GM23338 (cell line): Measurements from ENCODE around the gene POLE. TPM values are rescaled to one million over a fixed set of nuclear protein-coding genes. Genes with fewer than 3 reads are reported as not detected.

ENCODE experiments used
- ATAC-seq: fragments of 200-7000 bp; cut with Tn5 transposase; 3 replicates; pipeline ENCODE4 v1.9.1; 2020
- DNase-seq: peaks from one replicate; pipeline ENCODE4 v3.0.0-alpha.2; 2015; ENCODE audit warnings: low spot score
- H2AFZ ChIP-seq: fragments of 200-600 bp; sonication (generic); 2 replicates; pipeline ENCODE4 v1.8.0; 2016; ENCODE audit warnings: antibody characterized with exemption, mild to moderate bottlenecking, moderate library complexity
- H3F3A ChIP-seq: fragments of 200-600 bp; sonication (generic); replicated peaks from 2 replicates; pipeline ENCODE4 v1.8.0; 2017; ENCODE audit warnings: antibody characterized with exemption, mixed run types, low read depth
- H3K27ac ChIP-seq: fragments of 200-600 bp; sonication (generic); 2 replicates; pipeline ENCODE4 v1.6.1; 2016; ENCODE audit warnings: low read depth
- H3K27me3 ChIP-seq: fragments of 200-600 bp; sonication (generic); 2 replicates; pipeline ENCODE4 v1.8.0; 2016; ENCODE audit warnings: mild to moderate bottlenecking, mixed run types, moderate library complexity; ENCODE audit not compliant: insufficient read depth
- H3K36me3 ChIP-seq: fragments of 200-600 bp; sonication (generic); 2 replicates; pipeline ENCODE4 v1.8.0; 2016; ENCODE audit warnings: mild to moderate bottlenecking; ENCODE audit not compliant: insufficient read depth
- H3K4me1 ChIP-seq: fragments of 200-600 bp; sonication (generic); 2 replicates; pipeline ENCODE4 v1.8.0; 2016; ENCODE audit warnings: mild to moderate bottlenecking, moderate library complexity; ENCODE audit not compliant: insufficient read depth
- H3K4me2 ChIP-seq: fragments of 200-600 bp; sonication (generic); 2 replicates; pipeline ENCODE4 v1.7.1; 2017; ENCODE audit warnings: mixed run types
- H3K4me3 ChIP-seq: fragments of 200-600 bp; sonication (generic); 2 replicates; pipeline ENCODE4 v1.6.1; 2016; ENCODE audit warnings: mixed run types
- H3K79me2 ChIP-seq: fragments of 200-600 bp; sonication (generic); replicated peaks from 2 replicates; pipeline ENCODE4 v1.8.0; 2017; ENCODE audit warnings: mild to moderate bottlenecking; ENCODE audit not compliant: insufficient read depth
- H3K9me2 ChIP-seq: fragments of 200-600 bp; sonication (generic); 2 replicates; pipeline ENCODE4 v1.8.0; 2017; ENCODE audit not compliant: insufficient read depth
- H4K20me1 ChIP-seq: fragments of 200-600 bp; sonication (generic); replicated peaks from 2 replicates; pipeline ENCODE4 v1.8.0; 2017; ENCODE audit warnings: mild to moderate bottlenecking; ENCODE audit not compliant: insufficient read depth
- H3K27ac Mint-ChIP-seq: 2 replicates; pipeline ENCODE4 v1.8.0; 2020; ENCODE audit warnings: inconsistent platforms, mild to moderate bottlenecking, moderate library complexity, mixed read lengths
- H3K27me3 Mint-ChIP-seq: 3 replicates; pipeline ENCODE4 v1.8.0; 2022; ENCODE audit warnings: low read depth, mild to moderate bottlenecking, moderate library complexity, mixed read lengths, inconsistent platforms; ENCODE audit not compliant: insufficient read depth, poor library complexity
- H3K36me3 Mint-ChIP-seq: 3 replicates; pipeline ENCODE4 v1.8.0; 2021; ENCODE audit warnings: low read depth, mild to moderate bottlenecking, inconsistent platforms, moderate library complexity, mixed read lengths
- H3K4me1 Mint-ChIP-seq: 3 replicates; pipeline ENCODE4 v1.8.0; 2020; ENCODE audit warnings: mild to moderate bottlenecking, inconsistent platforms, mixed read lengths
- H3K4me3 Mint-ChIP-seq: 3 replicates; pipeline ENCODE4 v1.8.0; 2021; ENCODE audit warnings: moderate library complexity, mild to moderate bottlenecking, inconsistent platforms, mixed read lengths
- H3K9me3 Mint-ChIP-seq: 3 replicates; pipeline ENCODE4 v1.8.0; 2020; ENCODE audit warnings: moderate library complexity, mild to moderate bottlenecking, inconsistent platforms, mixed read lengths
- CREB1 ChIP-seq: fragments of 250-450 bp; sonication (Bioruptor Pico); IDR thresholded peaks from 2 replicates; pipeline ENCODE4 v1.5.0; 2020; ENCODE audit warnings: low read depth, mild to moderate bottlenecking, moderate library complexity
- EZH2 ChIP-seq: fragments of 200-600 bp; sonication (generic); IDR thresholded peaks from one replicate; pipeline ENCODE4 v1.8.0; 2017; ENCODE audit warnings: antibody characterized with exemption, mild to moderate bottlenecking, low read depth; ENCODE audit not compliant: unreplicated experiment
- EZH2phosphoT487 ChIP-seq: fragments of 200-600 bp; sonication (generic); IDR thresholded peaks from one replicate; pipeline ENCODE4 v1.8.1; 2018; ENCODE audit warnings: antibody characterized with exemption; ENCODE audit not compliant: unreplicated experiment
- JUNB ChIP-seq: IDR thresholded peaks from one replicate; pipeline ENCODE4 v1.6.1; 2016; ENCODE audit warnings: antibody characterized with exemption; ENCODE audit not compliant: unreplicated experiment
- NANOG ChIP-seq: IDR thresholded peaks from 2 replicates; pipeline ENCODE4 v1.6.1; 2016; ENCODE audit warnings: antibody characterized with exemption, borderline replicate concordance
- ZNF114 ChIP-seq: fragments of 250-450 bp; sonication (Bioruptor Pico); IDR thresholded peaks from 2 replicates; pipeline ENCODE4 v1.5.0; 2020; ENCODE audit warnings: mild to moderate bottlenecking, moderate library complexity
- microRNA-seq: library from miRNA; unstranded; fragments of <30 nt; microRNA quantifications from one replicate; pipeline ENCODE4, GENCODE V29; 2017
- polyA plus RNA-seq: library from polyadenylated mRNA; unstranded; fragments of >200 nt; fragmentation: Nextera tagmentation; extraction: Ambion mirVana; gene quantifications from 2 replicates; pipeline ENCODE4 v1.2.1, GENCODE V29; 2016
- small RNA-seq: library from RNA; depleted of rRNA; stranded (forward); fragments of <200 nt; gene quantifications from one replicate; pipeline ENCODE3, GENCODE V24; 2014; ENCODE audit warnings: low replicate concordance
- total RNA-seq: library from RNA; depleted of rRNA; stranded (reverse); fragments of >200 nt; shearing (Covaris generic); gene quantifications from 2 replicates; pipeline ENCODE4 v1.2.3, GENCODE V29; 2014; rRNA removed
- TF ChIP-seq, protein P1 (sequence below): fragments of 250-450 bp; sonication (Bioruptor Pico); IDR thresholded peaks from 2 replicates; pipeline ENCODE4 v1.5.0; 2020; ENCODE audit warnings: mild to moderate bottlenecking, moderate library complexity
- TF ChIP-seq, protein P2 (sequence below): IDR thresholded peaks from one replicate; pipeline ENCODE4 v1.6.1; 2018; ENCODE audit warnings: antibody characterized with exemption; ENCODE audit not compliant: unreplicated experiment

POLE gene
- total and polyA plus RNA-seq, 2 experiments from 2014 or later = 33.6 to 125 TPM

DNA sequence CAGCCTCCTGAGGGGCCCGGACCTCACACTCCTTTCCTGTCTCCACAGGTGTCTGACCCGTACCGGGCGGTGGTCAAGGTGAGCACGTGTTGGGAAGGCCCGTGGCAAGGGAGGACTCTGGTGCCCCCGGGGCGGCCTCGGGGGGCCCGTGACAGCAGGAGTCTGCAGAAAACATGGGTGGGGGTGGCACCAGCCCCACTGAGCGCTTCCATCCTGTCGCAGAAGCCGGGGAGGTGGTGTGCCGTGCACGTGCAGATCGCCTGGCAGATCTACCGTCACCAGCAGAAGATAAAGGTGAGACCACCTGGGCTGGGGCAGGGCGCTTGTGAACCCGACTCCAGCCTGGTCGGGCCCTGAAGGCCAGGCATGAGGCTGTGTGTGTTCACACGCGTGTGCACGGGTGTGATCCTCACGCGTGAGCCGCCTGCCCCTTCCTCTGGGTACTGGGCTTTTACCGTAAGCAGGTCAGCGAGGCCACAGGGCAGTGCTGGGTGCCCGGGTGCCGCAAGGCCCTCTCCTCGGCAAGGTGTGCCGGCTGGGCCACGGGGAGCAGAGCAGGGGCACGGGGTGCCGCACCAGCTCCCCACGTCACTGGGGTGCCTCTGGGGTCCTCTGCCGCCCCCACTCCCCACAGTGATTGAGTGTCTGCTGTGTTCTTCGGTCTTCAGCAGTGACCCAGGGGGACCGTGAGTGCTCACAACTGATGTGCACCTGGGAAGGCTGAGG lies 112.7 kb downstream of the POLE start:
- no peak for TF ChIP-seq EZH2
- no peak for TF ChIP-seq CREB1 (CRISPR knock-in tag)
- TF ChIP-seq, protein P1, sequence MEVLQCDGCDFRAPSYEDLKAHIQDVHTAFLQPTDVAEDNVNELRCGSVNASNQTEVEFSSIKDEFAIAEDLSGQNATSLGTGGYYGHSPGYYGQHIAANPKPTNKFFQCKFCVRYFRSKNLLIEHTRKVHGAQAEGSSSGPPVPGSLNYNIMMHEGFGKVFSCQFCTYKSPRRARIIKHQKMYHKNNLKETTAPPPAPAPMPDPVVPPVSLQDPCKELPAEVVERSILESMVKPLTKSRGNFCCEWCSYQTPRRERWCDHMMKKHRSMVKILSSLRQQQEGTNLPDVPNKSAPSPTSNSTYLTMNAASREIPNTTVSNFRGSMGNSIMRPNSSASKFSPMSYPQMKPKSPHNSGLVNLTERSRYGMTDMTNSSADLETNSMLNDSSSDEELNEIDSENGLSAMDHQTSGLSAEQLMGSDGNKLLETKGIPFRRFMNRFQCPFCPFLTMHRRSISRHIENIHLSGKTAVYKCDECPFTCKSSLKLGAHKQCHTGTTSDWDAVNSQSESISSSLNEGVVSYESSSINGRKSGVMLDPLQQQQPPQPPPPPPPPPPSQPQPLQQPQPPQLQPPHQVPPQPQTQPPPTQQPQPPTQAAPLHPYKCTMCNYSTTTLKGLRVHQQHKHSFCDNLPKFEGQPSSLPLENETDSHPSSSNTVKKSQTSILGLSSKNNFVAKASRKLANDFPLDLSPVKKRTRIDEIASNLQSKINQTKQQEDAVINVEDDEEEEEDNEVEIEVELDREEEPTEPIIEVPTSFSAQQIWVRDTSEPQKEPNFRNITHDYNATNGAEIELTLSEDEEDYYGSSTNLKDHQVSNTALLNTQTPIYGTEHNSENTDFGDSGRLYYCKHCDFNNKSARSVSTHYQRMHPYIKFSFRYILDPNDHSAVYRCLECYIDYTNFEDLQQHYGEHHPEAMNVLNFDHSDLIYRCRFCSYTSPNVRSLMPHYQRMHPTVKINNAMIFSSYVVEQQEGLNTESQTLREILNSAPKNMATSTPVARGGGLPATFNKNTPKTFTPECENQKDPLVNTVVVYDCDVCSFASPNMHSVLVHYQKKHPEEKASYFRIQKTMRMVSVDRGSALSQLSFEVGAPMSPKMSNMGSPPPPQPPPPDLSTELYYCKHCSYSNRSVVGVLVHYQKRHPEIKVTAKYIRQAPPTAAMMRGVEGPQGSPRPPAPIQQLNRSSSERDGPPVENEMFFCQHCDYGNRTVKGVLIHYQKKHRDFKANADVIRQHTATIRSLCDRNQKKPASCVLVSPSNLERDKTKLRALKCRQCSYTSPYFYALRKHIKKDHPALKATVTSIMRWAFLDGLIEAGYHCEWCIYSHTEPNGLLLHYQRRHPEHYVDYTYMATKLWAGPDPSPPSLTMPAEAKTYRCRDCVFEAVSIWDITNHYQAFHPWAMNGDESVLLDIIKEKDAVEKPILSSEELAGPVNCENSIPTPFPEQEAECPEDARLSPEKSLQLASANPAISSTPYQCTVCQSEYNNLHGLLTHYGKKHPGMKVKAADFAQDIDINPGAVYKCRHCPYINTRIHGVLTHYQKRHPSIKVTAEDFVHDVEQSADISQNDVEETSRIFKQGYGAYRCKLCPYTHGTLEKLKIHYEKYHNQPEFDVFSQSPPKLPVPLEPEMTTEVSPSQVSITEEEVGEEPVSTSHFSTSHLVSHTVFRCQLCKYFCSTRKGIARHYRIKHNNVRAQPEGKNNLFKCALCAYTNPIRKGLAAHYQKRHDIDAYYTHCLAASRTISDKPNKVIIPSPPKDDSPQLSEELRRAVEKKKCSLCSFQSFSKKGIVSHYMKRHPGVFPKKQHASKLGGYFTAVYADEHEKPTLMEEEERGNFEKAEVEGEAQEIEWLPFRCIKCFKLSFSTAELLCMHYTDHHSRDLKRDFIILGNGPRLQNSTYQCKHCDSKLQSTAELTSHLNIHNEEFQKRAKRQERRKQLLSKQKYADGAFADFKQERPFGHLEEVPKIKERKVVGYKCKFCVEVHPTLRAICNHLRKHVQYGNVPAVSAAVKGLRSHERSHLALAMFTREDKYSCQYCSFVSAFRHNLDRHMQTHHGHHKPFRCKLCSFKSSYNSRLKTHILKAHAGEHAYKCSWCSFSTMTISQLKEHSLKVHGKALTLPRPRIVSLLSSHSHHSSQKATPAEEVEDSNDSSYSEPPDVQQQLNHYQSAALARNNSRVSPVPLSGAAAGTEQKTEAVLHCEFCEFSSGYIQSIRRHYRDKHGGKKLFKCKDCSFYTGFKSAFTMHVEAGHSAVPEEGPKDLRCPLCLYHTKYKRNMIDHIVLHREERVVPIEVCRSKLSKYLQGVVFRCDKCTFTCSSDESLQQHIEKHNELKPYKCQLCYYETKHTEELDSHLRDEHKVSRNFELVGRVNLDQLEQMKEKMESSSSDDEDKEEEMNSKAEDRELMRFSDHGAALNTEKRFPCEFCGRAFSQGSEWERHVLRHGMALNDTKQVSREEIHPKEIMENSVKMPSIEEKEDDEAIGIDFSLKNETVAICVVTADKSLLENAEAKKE (CRISPR knock-in tag) = no peak
- no peak for TF ChIP-seq NANOG
- no peak for TF ChIP-seq EZH2phosphoT487
- TF ChIP-seq, protein P2, sequence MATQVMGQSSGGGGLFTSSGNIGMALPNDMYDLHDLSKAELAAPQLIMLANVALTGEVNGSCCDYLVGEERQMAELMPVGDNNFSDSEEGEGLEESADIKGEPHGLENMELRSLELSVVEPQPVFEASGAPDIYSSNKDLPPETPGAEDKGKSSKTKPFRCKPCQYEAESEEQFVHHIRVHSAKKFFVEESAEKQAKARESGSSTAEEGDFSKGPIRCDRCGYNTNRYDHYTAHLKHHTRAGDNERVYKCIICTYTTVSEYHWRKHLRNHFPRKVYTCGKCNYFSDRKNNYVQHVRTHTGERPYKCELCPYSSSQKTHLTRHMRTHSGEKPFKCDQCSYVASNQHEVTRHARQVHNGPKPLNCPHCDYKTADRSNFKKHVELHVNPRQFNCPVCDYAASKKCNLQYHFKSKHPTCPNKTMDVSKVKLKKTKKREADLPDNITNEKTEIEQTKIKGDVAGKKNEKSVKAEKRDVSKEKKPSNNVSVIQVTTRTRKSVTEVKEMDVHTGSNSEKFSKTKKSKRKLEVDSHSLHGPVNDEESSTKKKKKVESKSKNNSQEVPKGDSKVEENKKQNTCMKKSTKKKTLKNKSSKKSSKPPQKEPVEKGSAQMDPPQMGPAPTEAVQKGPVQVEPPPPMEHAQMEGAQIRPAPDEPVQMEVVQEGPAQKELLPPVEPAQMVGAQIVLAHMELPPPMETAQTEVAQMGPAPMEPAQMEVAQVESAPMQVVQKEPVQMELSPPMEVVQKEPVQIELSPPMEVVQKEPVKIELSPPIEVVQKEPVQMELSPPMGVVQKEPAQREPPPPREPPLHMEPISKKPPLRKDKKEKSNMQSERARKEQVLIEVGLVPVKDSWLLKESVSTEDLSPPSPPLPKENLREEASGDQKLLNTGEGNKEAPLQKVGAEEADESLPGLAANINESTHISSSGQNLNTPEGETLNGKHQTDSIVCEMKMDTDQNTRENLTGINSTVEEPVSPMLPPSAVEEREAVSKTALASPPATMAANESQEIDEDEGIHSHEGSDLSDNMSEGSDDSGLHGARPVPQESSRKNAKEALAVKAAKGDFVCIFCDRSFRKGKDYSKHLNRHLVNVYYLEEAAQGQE = no peak
- TF ChIP-seq JUNB = no peak
- TF ChIP-seq ZNF114 (CRISPR knock-in tag) = no peak
- H3K4me1 Mint-ChIP-seq = peaks cover 3% of the 10 kb centered on the region; the same call in 1 of the 3 replicates
- Histone ChIP-seq H4K20me1 (peaks cover 27% of the 10 kb centered on the region), H3K27me3 (no peaks in the 10 kb centered on the region), H3K36me3 (no peaks in the 10 kb centered on the region), H3K4me2 (no peak overlapping the region), H2AFZ (no peak overlapping the region), H3K79me2 (no peaks in the 10 kb centered on the region), H3F3A (peaks cover 8% of the 10 kb centered on the region), H3K27ac (no peak overlapping the region), H3K4me1 (no peaks in the 10 kb centered on the region), H3K9me2 (no peaks in the 10 kb centered on the region), H3K4me3 (no peak overlapping the region)
- H3K9me3 Mint-ChIP-seq = no peaks in the 10 kb centered on the region
- H3K27me3 Mint-ChIP-seq = peaks cover 19% of the 10 kb centered on the region
- peaks cover 40% of the 10 kb centered on the region for H3K36me3 Mint-ChIP-seq
- ATAC-seq (no peak), DNase-seq (no peak)
- no peak overlapping the region for H3K27ac Mint-ChIP-seq
- H3K4me3 Mint-ChIP-seq = no peak overlapping the region

Small RNAs within 50 kb of the gene (microRNA-seq; reads per million reads assigned to microRNA genes)
- gene MIR6763 = 0.66 reads per million

Small RNAs within 50 kb of the gene (small RNA-seq; reads per million reads assigned to genes)
- gene MIR6763 (not detected), gene RNA5SP379 (not detected)

Other genes starting within 250 kb of the POLE start
- gene FBRSL1, start 197.2 kb downstream of the POLE start, total RNA-seq = 65.9 and 89.8 TPM in 2 replicates
- 29.5 and 37.8 TPM in 2 replicates for gene FBRSL1, start 197.2 kb downstream of the POLE start, polyA plus RNA-seq
- gene LRCOL1, start 76.8 kb downstream of the POLE start, total RNA-seq = 1.7 TPM in 1 of 2 replicates, not detected in the other
- not detected in 2 replicates for gene LRCOL1, start 76.8 kb downstream of the POLE start, polyA plus RNA-seq
- gene P2RX2, start 68.6 kb downstream of the POLE start, total RNA-seq = 1.7 and 3.0 TPM in 2 replicates
- gene P2RX2, start 68.6 kb downstream of the POLE start, polyA plus RNA-seq = 1.1 and 2.3 TPM in 2 replicates
- 17.3 and 17.4 TPM in 2 replicates for gene PXMP2, start 245 bp upstream of the POLE start, total RNA-seq
- gene PXMP2, start 245 bp upstream of the POLE start, polyA plus RNA-seq = 19.7 and 24.5 TPM in 2 replicates
- 99.7 and 108 TPM in 2 replicates for gene PGAM5, start 23.5 kb upstream of the POLE start, total RNA-seq
- 31.1 and 33.0 TPM in 2 replicates for gene PGAM5, start 23.5 kb upstream of the POLE start, polyA plus RNA-seq
- 63.7 and 68.4 TPM in 2 replicates for gene ANKLE2, start 74.5 kb upstream of the POLE start, total RNA-seq
- 25.1 and 27.2 TPM in 2 replicates for gene ANKLE2, start 74.5 kb upstream of the POLE start, polyA plus RNA-seq
- gene GOLGA3, start 141.5 kb upstream of the POLE start, total RNA-seq = 36.4 and 57.8 TPM in 2 replicates
- 10.3 and 12.7 TPM in 2 replicates for gene GOLGA3, start 141.5 kb upstream of the POLE start, polyA plus RNA-seq
- gene CHFR, start 200.3 kb upstream of the POLE start, total RNA-seq = 42.7 and 47.7 TPM in 2 replicates
- 20.6 and 23.0 TPM in 2 replicates for gene CHFR, start 200.3 kb upstream of the POLE start, polyA plus RNA-seq